Measurements from ENCODE around the gene ATAD1. TPM values are rescaled to one million over a fixed set of nuclear protein-coding genes. Genes with fewer than 3 reads are reported as not detected.
"Not testable (repeated sequence)": the region's sequence is repeated elsewhere in the genome, so short reads cannot be mapped to it uniquely, and the experiment has no call there.

ATAD1 gene
- total RNA-seq, 2 donors from 2014 or later, result 25.1 to 32.2 TPM

GRCh38 chr10:87750817-87751216, 67.2 kb downstream of the ATAD1 start:
- no peak for DNase-seq
- Mint-ChIP-seq H3K4me3 (no peak overlapping the region), H3K27ac (no peak overlapping the region), H3K4me1 (no peaks in the 10 kb centered on the region), H3K36me3 (ENCODE audit: low read depth) (peaks cover 2% of the 10 kb centered on the region), H3K27me3 (no peaks in the 10 kb centered on the region)
- no peaks in the 10 kb centered on the region for H3K9me3 ChIP-seq (ENCODE audit: control insufficient read depth, low read length, poor library complexity, severe bottlenecking)
- no peak for ATAC-seq

DNA sequence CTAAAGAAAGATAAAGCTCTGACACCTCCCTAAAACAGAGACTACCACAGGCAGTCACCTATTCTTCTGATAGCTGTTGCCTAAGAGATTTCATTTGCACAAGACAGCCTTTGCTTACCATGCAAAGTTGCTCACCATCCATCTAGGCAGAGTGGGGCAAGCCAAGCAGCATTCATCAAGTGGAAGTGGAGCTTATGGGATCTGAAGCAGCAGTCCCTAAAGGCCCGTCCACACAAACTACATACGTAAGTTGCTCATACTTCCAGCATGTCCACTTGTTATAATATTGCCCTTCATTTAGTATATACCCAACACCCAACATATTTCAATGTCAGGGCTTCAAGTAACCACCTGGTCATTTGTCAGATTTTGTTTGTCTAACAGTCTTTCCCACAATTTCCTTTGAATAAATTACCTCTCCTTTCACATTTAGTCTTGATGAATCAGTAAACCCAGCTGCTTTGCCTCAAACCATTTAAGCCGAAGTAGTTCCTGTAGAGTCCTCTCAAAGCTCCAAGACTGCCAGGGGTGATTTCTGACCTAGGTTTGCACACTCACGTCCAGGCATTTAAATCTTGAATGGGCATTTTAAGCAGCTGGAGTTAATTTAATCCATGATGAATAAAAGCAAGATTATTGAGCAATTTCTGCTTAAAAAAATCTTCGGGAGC, 67.9 kb downstream of the ATAD1 start:
- ATAC-seq, result no peak
- H3K9me3 ChIP-seq (ENCODE audit: control insufficient read depth, low read length, poor library complexity, severe bottlenecking), result no peaks in the 10 kb centered on the region
- Mint-ChIP-seq H3K36me3 (ENCODE audit: low read depth) (peaks cover 2% of the 10 kb centered on the region), H3K4me3 (no peak overlapping the region), H3K27ac (no peak overlapping the region), H3K27me3 (no peaks in the 10 kb centered on the region), H3K4me1 (no peaks in the 10 kb centered on the region)
- no peak for DNase-seq

GRCh38 chr10:87748244-87748643, 69.8 kb downstream of the ATAD1 start:
- H3K36me3 Mint-ChIP-seq (ENCODE audit: low read depth); H3K27me3 Mint-ChIP-seq; ATAC-seq; H3K4me1 Mint-ChIP-seq; H3K27ac Mint-ChIP-seq; H3K4me3 Mint-ChIP-seq; H3K9me3 ChIP-seq (ENCODE audit: control insufficient read depth, low read length, poor library complexity, severe bottlenecking); DNase-seq: not testable (repeated sequence)

- Mint-ChIP-seq H3K27me3 (no peaks in the 10 kb centered on the region), H3K27ac (peak overlapping the region; percentile 9), H3K4me1 (no peaks in the 10 kb centered on the region), H3K36me3 (ENCODE audit: low read depth) (no peaks in the 10 kb centered on the region), H3K4me3 (no peak overlapping the region)
- no peaks in the 10 kb centered on the region for H3K9me3 ChIP-seq (ENCODE audit: control insufficient read depth, low read length, poor library complexity, severe bottlenecking)
- ATAC-seq (no peak), DNase-seq (no peak)
Measured at GRCh38 chr10:87746911-87747310, 71.1 kb downstream of the ATAD1 start.

GRCh38 chr10:87744606-87745005, 73.4 kb downstream of the ATAD1 start:
- H3K9me3 ChIP-seq (ENCODE audit: control insufficient read depth, low read length, poor library complexity, severe bottlenecking), result no peaks in the 10 kb centered on the region
- Mint-ChIP-seq H3K4me3 (no peak overlapping the region), H3K36me3 (ENCODE audit: low read depth) (no peaks in the 10 kb centered on the region), H3K27ac (no peak overlapping the region), H3K27me3 (peaks cover 5% of the 10 kb centered on the region), H3K4me1 (no peaks in the 10 kb centered on the region)
- ATAC-seq (no peak), DNase-seq (no peak)

- not testable (repeated sequence) for H3K4me1 Mint-ChIP-seq; H3K36me3 Mint-ChIP-seq (ENCODE audit: low read depth); DNase-seq; ATAC-seq; H3K9me3 ChIP-seq (ENCODE audit: control insufficient read depth, low read length, poor library complexity, severe bottlenecking); H3K27ac Mint-ChIP-seq; H3K4me3 Mint-ChIP-seq
- H3K27me3 Mint-ChIP-seq, result peaks cover 14% of the 10 kb centered on the region
Measured at GRCh38 chr10:87742992-87743610, 74.9 kb downstream of the ATAD1 start.

- no peaks in the 10 kb centered on the region for H3K9me3 ChIP-seq (ENCODE audit: control insufficient read depth, low read length, poor library complexity, severe bottlenecking)
- no peaks in the 10 kb centered on the region for H3K4me1 Mint-ChIP-seq
- no peak overlapping the region for H3K27ac Mint-ChIP-seq
- DNase-seq (no peak), ATAC-seq (no peak)
- H3K27me3 Mint-ChIP-seq, result peaks cover 35% of the 10 kb centered on the region
- H3K36me3 Mint-ChIP-seq (ENCODE audit: low read depth), result no peaks in the 10 kb centered on the region
- H3K4me3 Mint-ChIP-seq, result no peak overlapping the region
Measured at GRCh38 chr10:87740254-87740655, 77.8 kb downstream of the ATAD1 start.

GRCh38 chr10:87739703-87740102, 78.3 kb downstream of the ATAD1 start:
- peaks cover 2% of the 10 kb centered on the region for H3K4me1 Mint-ChIP-seq
- no peaks in the 10 kb centered on the region for H3K9me3 ChIP-seq (ENCODE audit: control insufficient read depth, low read length, poor library complexity, severe bottlenecking)
- ATAC-seq, result no peak
- no peak for DNase-seq
- peaks cover 41% of the 10 kb centered on the region for H3K27me3 Mint-ChIP-seq
- H3K4me3 Mint-ChIP-seq, result no peak overlapping the region
- H3K27ac Mint-ChIP-seq, result no peak overlapping the region
- peaks cover 2% of the 10 kb centered on the region for H3K36me3 Mint-ChIP-seq (ENCODE audit: low read depth)

GRCh38 chr10:87738253-87738652, 79.8 kb downstream of the ATAD1 start:
- H3K4me1 Mint-ChIP-seq; H3K27ac Mint-ChIP-seq; H3K36me3 Mint-ChIP-seq (ENCODE audit: low read depth); ATAC-seq; H3K4me3 Mint-ChIP-seq; H3K9me3 ChIP-seq (ENCODE audit: control insufficient read depth, low read length, poor library complexity, severe bottlenecking); DNase-seq: not testable (repeated sequence)
- H3K27me3 Mint-ChIP-seq, result peaks cover 53% of the 10 kb centered on the region

- peaks cover 9% of the 10 kb centered on the region for H3K36me3 Mint-ChIP-seq (ENCODE audit: low read depth)
- no peaks in the 10 kb centered on the region for H3K9me3 ChIP-seq (ENCODE audit: control insufficient read depth, low read length, poor library complexity, severe bottlenecking)
- ATAC-seq (peak; percentile 42), DNase-seq (no peak)
- no peak overlapping the region for H3K4me3 Mint-ChIP-seq
- H3K27me3 Mint-ChIP-seq, result peaks cover 53% of the 10 kb centered on the region
- H3K4me1 Mint-ChIP-seq, result peaks cover 7% of the 10 kb centered on the region
- H3K27ac Mint-ChIP-seq, result no peak overlapping the region
Measured at GRCh38 chr10:87734987-87735827, 82.8 kb downstream of the ATAD1 start.

DNA sequence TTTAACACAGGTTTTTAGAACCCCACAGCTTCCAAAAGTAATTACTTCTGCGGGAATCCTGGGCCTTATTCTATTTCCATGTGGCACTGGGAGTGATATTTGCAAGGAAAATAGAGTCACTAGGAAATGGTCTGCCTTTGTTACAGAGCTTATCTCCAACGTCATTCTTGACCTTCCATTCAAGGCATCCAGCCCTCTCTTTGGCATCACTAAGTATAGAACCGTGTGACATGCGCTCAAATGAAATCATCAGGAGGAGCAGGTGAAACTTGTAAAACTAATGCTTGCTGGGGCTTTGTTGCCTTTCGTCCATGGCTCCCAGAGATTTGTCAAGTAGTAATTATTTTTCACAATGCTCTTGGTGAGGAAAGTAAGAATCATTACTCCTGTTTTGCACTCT, 84.9 kb downstream of the ATAD1 start:
- Mint-ChIP-seq H3K27me3 (peaks cover 39% of the 10 kb centered on the region), H3K27ac (no peak overlapping the region), H3K4me1 (peaks cover 7% of the 10 kb centered on the region), H3K4me3 (no peak overlapping the region), H3K36me3 (ENCODE audit: low read depth) (peaks cover 9% of the 10 kb centered on the region)
- no peaks in the 10 kb centered on the region for H3K9me3 ChIP-seq (ENCODE audit: control insufficient read depth, low read length, poor library complexity, severe bottlenecking)
- DNase-seq (no peak), ATAC-seq (no peak)

GRCh38 chr10:87729940-87730339, 88.1 kb downstream of the ATAD1 start:
- Mint-ChIP-seq H3K36me3 (ENCODE audit: low read depth) (peaks cover 9% of the 10 kb centered on the region), H3K4me1 (peaks cover 7% of the 10 kb centered on the region), H3K27me3 (peaks cover 32% of the 10 kb centered on the region), H3K4me3 (no peak overlapping the region), H3K27ac (no peak overlapping the region)
- ATAC-seq, result no peak
- no peaks in the 10 kb centered on the region for H3K9me3 ChIP-seq (ENCODE audit: control insufficient read depth, low read length, poor library complexity, severe bottlenecking)
- DNase-seq, result no peak

DNA sequence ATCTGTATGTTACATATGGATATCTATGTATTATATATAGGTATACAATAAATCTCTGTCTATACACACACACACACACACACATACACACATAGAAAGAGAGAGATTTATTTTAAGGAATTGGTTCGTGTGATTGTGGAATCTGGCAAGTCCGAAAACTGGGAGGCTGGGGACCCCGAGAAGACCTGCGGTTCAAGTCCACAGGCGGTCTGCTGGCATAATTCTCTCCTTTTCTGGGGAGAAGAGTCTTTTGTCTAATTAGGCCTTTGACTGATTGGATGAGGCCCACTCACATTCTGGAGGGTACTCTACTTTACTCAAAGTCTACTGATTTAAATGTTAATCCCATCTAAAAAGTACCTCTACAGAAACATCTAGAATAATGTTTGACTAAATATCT, 93.2 kb downstream of the ATAD1 start:
- no peaks in the 10 kb centered on the region for H3K9me3 ChIP-seq (ENCODE audit: control insufficient read depth, low read length, poor library complexity, severe bottlenecking)
- DNase-seq (no peak), ATAC-seq (no peak)
- no peaks in the 10 kb centered on the region for H3K4me1 Mint-ChIP-seq
- no peak overlapping the region for H3K27ac Mint-ChIP-seq
- H3K27me3 Mint-ChIP-seq, result peaks cover 38% of the 10 kb centered on the region
- H3K36me3 Mint-ChIP-seq (ENCODE audit: low read depth), result no peaks in the 10 kb centered on the region
- H3K4me3 Mint-ChIP-seq, result no peak overlapping the region
